H9 (cell line): ENCODE measurements around the gene ANKRD52. TPM values are rescaled to one million over a fixed set of nuclear protein-coding genes. Genes with fewer than 3 reads are reported as not detected.

Experiments
- DNase-seq: peaks from one replicate; pipeline ENCODE4 v3.0.0-alpha.2; 2017
- H2AFZ ChIP-seq: one replicate; pipeline ENCODE4 v1.6.1; 2013; ENCODE audit warnings: mild to moderate bottlenecking, low read length, control low read depth, moderate library complexity
- H2AK5ac ChIP-seq: 2 replicates; pipeline ENCODE4 v1.6.1; 2013; ENCODE audit warnings: low read length, control low read depth, mixed read lengths; ENCODE audit not compliant: insufficient read length
- H2BK120ac ChIP-seq: one replicate; pipeline ENCODE4 v1.6.1; 2013; ENCODE audit warnings: low read depth, mild to moderate bottlenecking, low read length, control low read depth, inconsistent platforms; ENCODE audit not compliant: poor library complexity, severe bottlenecking
- H2BK12ac ChIP-seq: 2 replicates; pipeline ENCODE4 v1.6.1; 2013; ENCODE audit warnings: low read length, control low read depth, mixed read lengths, low read depth; ENCODE audit not compliant: insufficient read length
- H2BK15ac ChIP-seq: 2 replicates; pipeline ENCODE4 v1.6.1; 2013; ENCODE audit warnings: low read depth, low read length, control low read depth
- H2BK20ac ChIP-seq: one replicate; pipeline ENCODE4 v1.6.1; 2013; ENCODE audit warnings: low read depth, mild to moderate bottlenecking, low read length, control low read depth, inconsistent platforms; ENCODE audit not compliant: poor library complexity, severe bottlenecking
- H2BK5ac ChIP-seq: 2 replicates; pipeline ENCODE4 v1.6.1; 2013; ENCODE audit warnings: low read length, control low read depth, mixed read lengths; ENCODE audit not compliant: insufficient read length
- H3K14ac ChIP-seq: 2 replicates; pipeline ENCODE4 v1.6.1; 2013; ENCODE audit warnings: low read length, control low read depth; ENCODE audit not compliant: insufficient read depth
- H3K18ac ChIP-seq: 2 replicates; pipeline ENCODE4 v1.6.1; 2013; ENCODE audit warnings: low read depth, mild to moderate bottlenecking, mixed read lengths, low read length, control low read depth; ENCODE audit not compliant: insufficient read length
- H3K23ac ChIP-seq: 2 replicates; pipeline ENCODE4 v1.6.1; 2013; ENCODE audit warnings: low read length, control low read depth, mixed read lengths, low read depth; ENCODE audit not compliant: insufficient read length
- H3K23me2 ChIP-seq: 2 replicates; pipeline ENCODE4 v1.6.1; 2013; ENCODE audit warnings: low read depth, mild to moderate bottlenecking, mixed read lengths, low read length, control low read depth; ENCODE audit not compliant: insufficient read length, poor library complexity, severe bottlenecking
- H3K27ac ChIP-seq: 2 replicates; pipeline ENCODE4 v1.5.1; 2013; ENCODE audit warnings: low read length, control low read depth, mixed read lengths, low read depth; ENCODE audit not compliant: insufficient read length
- H3K27me3 ChIP-seq: 2 replicates; pipeline ENCODE4 v1.6.1; 2013; ENCODE audit warnings: low read length, control low read depth, inconsistent platforms; ENCODE audit not compliant: insufficient read depth
- H3K4ac ChIP-seq: 2 replicates; pipeline ENCODE4 v1.6.1; 2013; ENCODE audit warnings: low read depth, mild to moderate bottlenecking, control low read depth, inconsistent platforms, low read length, moderate library complexity
- H3K4me1 ChIP-seq: 2 replicates; pipeline ENCODE4 v1.6.1; 2013; ENCODE audit warnings: low read length, control low read depth, inconsistent platforms; ENCODE audit not compliant: insufficient read depth
- H3K4me2 ChIP-seq: 2 replicates; pipeline ENCODE4 v1.6.1; 2013; ENCODE audit warnings: low read length, control low read depth, mixed read lengths; ENCODE audit not compliant: insufficient read length, insufficient read depth
- H3K56ac ChIP-seq: 2 replicates; pipeline ENCODE4 v1.6.1; 2013; ENCODE audit warnings: low read depth, mild to moderate bottlenecking, mixed read lengths, low read length, control low read depth; ENCODE audit not compliant: insufficient read length
- H3K79me1 ChIP-seq: 2 replicates; pipeline ENCODE4 v1.6.1; 2013; ENCODE audit warnings: low read depth, mild to moderate bottlenecking, moderate library complexity, low read length, control low read depth, inconsistent platforms; ENCODE audit not compliant: insufficient read depth, poor library complexity, severe bottlenecking
- H3K79me2 ChIP-seq: 2 replicates; pipeline ENCODE4 v1.6.1; 2013; ENCODE audit warnings: low read length, control low read depth, inconsistent platforms; ENCODE audit not compliant: insufficient read depth
- H3K9ac ChIP-seq: 2 replicates; pipeline ENCODE4 v1.6.1; 2013; ENCODE audit warnings: low read length, control low read depth, mixed read lengths; ENCODE audit not compliant: insufficient read length; ENCODE audit errors: extremely low read depth
- H3K9me3 ChIP-seq: one replicate; pipeline ENCODE4 v1.6.1; 2013; ENCODE audit warnings: low read depth, low read length, inconsistent platforms; ENCODE audit not compliant: control insufficient read depth
- H3T11ph ChIP-seq: one replicate; pipeline ENCODE4 v1.6.1; 2013; ENCODE audit warnings: mild to moderate bottlenecking, low read length, control low read depth, inconsistent platforms
- H4K20me1 ChIP-seq: one replicate; pipeline ENCODE4 v1.6.1; 2013; ENCODE audit not compliant: control insufficient read depth, insufficient read length, insufficient read depth
- H4K5ac ChIP-seq: 2 replicates; pipeline ENCODE4 v1.6.1; 2013; ENCODE audit warnings: low read depth, mild to moderate bottlenecking, mixed read lengths, low read length, control low read depth; ENCODE audit not compliant: insufficient read length
- H4K8ac ChIP-seq: replicated peaks from 2 replicates; pipeline ENCODE4 v1.6.1; 2013; ENCODE audit warnings: low read length, control low read depth, mixed read lengths, low read depth; ENCODE audit not compliant: insufficient read length
- H4K91ac ChIP-seq: 2 replicates; pipeline ENCODE4 v1.6.1; 2013; ENCODE audit warnings: low read depth, mild to moderate bottlenecking, moderate library complexity, mixed read lengths, low read length, control low read depth; ENCODE audit not compliant: insufficient read length
- H3K27ac Mint-ChIP-seq, 3 experiments: 2 replicates in 2 of 3; 3 replicates in 1 of 3; pipeline ENCODE4 v1.8.0; 2020 to 2021; ENCODE audit warnings: mixed read lengths in 3 of 3, mild to moderate bottlenecking in 1 of 3, moderate library complexity in 1 of 3
- H3K27me3 Mint-ChIP-seq: 2 replicates; pipeline ENCODE4 v1.8.0; 2021; ENCODE audit warnings: low read depth, mild to moderate bottlenecking, moderate library complexity, mixed read lengths
- H3K36me3 Mint-ChIP-seq, 3 experiments: 2 replicates in 2 of 3; 3 replicates in 1 of 3; pipeline ENCODE4 v1.8.0; 2020 to 2021; ENCODE audit warnings: low read depth in 3 of 3, mixed read lengths in 3 of 3; ENCODE audit not compliant: insufficient read depth in 1 of 3
- H3K4me1 Mint-ChIP-seq, 2 experiments: 2 replicates each; pipeline ENCODE4 v1.8.0; 2020; ENCODE audit warnings: mixed read lengths in 2 of 2
- H3K4me3 Mint-ChIP-seq, 2 experiments: 2 replicates in 1 of 2; 3 replicates in 1 of 2; pipeline ENCODE4 v1.8.0; 2020 to 2021; ENCODE audit warnings: mild to moderate bottlenecking in 2 of 2, mixed read lengths in 2 of 2, moderate library complexity in 1 of 2
- H3K9me3 Mint-ChIP-seq, 2 experiments: 2 replicates in 1 of 2; 3 replicates in 1 of 2; pipeline ENCODE4 v1.8.0; 2020; ENCODE audit warnings: mild to moderate bottlenecking in 2 of 2, mixed read lengths in 2 of 2, moderate library complexity in 1 of 2
- CTCF ChIP-seq: fragments of 200-600 bp; sonication (generic); conservative IDR thresholded peaks from 3 replicates; pipeline ENCODE4 v1.8.0; 2021; ENCODE audit warnings: antibody characterized with exemption, mild to moderate bottlenecking
- WGBS: extraction: QIAGEN DNeasy Blood & Tissue Kit; methylation state at CpG from one replicate; pipeline ENCODE4 v1.1.7; 2013; ENCODE audit warnings: missing lambda C conversion rate, low lambda C conversion rate, mixed read lengths; ENCODE audit not compliant: insufficient read length; ENCODE audit errors: extremely low coverage; 5-methylcytosine and 5-hydroxymethylcytosine counted together
- total RNA-seq: library from RNA; stranded (reverse); gene quantifications from 2 replicates; pipeline ENCODE4 v1.2.1, GENCODE V29; 2021

The ANKRD52 gene
- total RNA-seq, 1 experiment from 2014 or later: 33.4 TPM

- peak; percentile 35; the same call in 2 of the 3 replicates for TF ChIP-seq CTCF
- peak within 1 kb of the TSS; percentile 72 for H3K18ac ChIP-seq
- H3K56ac ChIP-seq: no peak within 1 kb of the TSS
- H3K27me3 ChIP-seq: no peaks in the 10 kb centered on the region
- no peak within 1 kb of the TSS for H4K8ac ChIP-seq
- H2BK12ac ChIP-seq: no peak within 1 kb of the TSS
- peak within 1 kb of the TSS; percentile 98 for H3K27ac Mint-ChIP-seq
- H3K9me3 ChIP-seq: no peaks in the 10 kb centered on the region
- no peak within 1 kb of the TSS for H4K91ac ChIP-seq
- peak; percentile 99 for DNase-seq
- peak within 1 kb of the TSS; percentile 55 for H2BK5ac ChIP-seq
- H3K23ac ChIP-seq: no peak within 1 kb of the TSS
- H3K27ac ChIP-seq: peak within 1 kb of the TSS; percentile 79
- peaks cover 3% of the 10 kb centered on the region for H4K20me1 ChIP-seq
- no peak within 1 kb of the TSS for H2AFZ ChIP-seq
- H2BK15ac ChIP-seq: no peak within 1 kb of the TSS
- H3K9ac ChIP-seq: peak within 1 kb of the TSS; percentile 81
- H3K79me2 ChIP-seq: no peaks in the 10 kb centered on the region; the same call in 1 of the 2 replicates
- no peaks in the 10 kb centered on the region for H3K27me3 Mint-ChIP-seq
- H3K4ac ChIP-seq: no peak within 1 kb of the TSS
- H2BK120ac ChIP-seq: no peak within 1 kb of the TSS
- peaks cover 32 to 39% of the 10 kb centered on the region in 2 experiments for H3K4me1 Mint-ChIP-seq
- H2BK20ac ChIP-seq: no peak within 1 kb of the TSS
- peak within 1 kb of the TSS; percentile 84 for H3K14ac ChIP-seq
- H3K4me3 Mint-ChIP-seq: peak within 1 kb of the TSS; percentile 98 to 99
- peaks cover 2% of the 10 kb centered on the region; the same call in 1 of the 2 replicates for H3K4me1 ChIP-seq
- no peak within 1 kb of the TSS for H4K5ac ChIP-seq
- peaks cover 7 to 19% (median 14%) of the 10 kb centered on the region in 3 experiments; a peak in 6 of 7 replicates for H3K36me3 Mint-ChIP-seq
- peak within 1 kb of the TSS; percentile 69 for H3K4me2 ChIP-seq
- H3K23me2 ChIP-seq: peaks cover 26% of the 10 kb centered on the region
- no peak within 1 kb of the TSS for H3T11ph ChIP-seq
- H3K9me3 Mint-ChIP-seq: no peaks in the 10 kb centered on the region; a peak in 2 of 5 replicates
- H3K79me1 ChIP-seq: no peaks in the 10 kb centered on the region
- no peak within 1 kb of the TSS for H2AK5ac ChIP-seq
- WGBS: no CpG with 5 or more reads among the region's 42 CpGs
These were observed 36.2 kb downstream of the ANKRD52 start, which contains the start of gene RNF41 for GRCh38 chr12:56221757-56222530. Gene RNF41 (minus strand): TSS chr12:56221922. CDS start chr12:56214047, 7,875 bp downstream.
